T47D (cell line): ENCODE results near the gene ITPKC.
A peak's percentile ranks its signal among the peaks of the same experiment; 100 is the strongest.
"Not testable (repeated sequence)": the region's sequence is repeated elsewhere in the genome, so short reads cannot be mapped to it uniquely, and the experiment has no call there.

ENCODE experiments used
- DNase-seq, 2 experiments: peaks; one replicate each; pipeline versions ENCODE4 v3.0.0 to v3.0.0-alpha.2; 2011 to 2012; ENCODE audit warnings: low read depth in 1 of 2, low spot score in 1 of 2
- JUND ChIP-seq: IDR thresholded peaks from 2 replicates; pipeline ENCODE4 v1.6.1; 2012; ENCODE audit warnings: low read depth
- in situ Hi-C: cut with HindIII; loops from 2 replicates; pipeline ENCODE4 v1.10.0; 2016; ENCODE audit warnings: low sequenced_read_pairs, low pct_unique_long_range_greater_than_20kb

The ITPKC gene

GRCh38 chr19:40776364-40776763, 59.5 kb downstream of the ITPKC start:
- no peak for DNase-seq
- TF ChIP-seq JUND = no peak
- in situ Hi-C loops = no loop called here

- TF ChIP-seq JUND = no peak
- DNase-seq = peak; percentile 33 to 88
- in situ Hi-C loops = no loop called here
Observed at GRCh38 chr19:40776932-40777644, 60.2 kb downstream of the ITPKC start.

GRCh38 chr19:40777645-40777936, 60.7 kb downstream of the ITPKC start:
- in situ Hi-C loops = no loop called here
- TF ChIP-seq JUND = no peak
- no peak for DNase-seq

GRCh38 chr19:40777937-40778705, 61.2 kb downstream of the ITPKC start, which contains the start of gene RAB4B:
Gene RAB4B (plus strand): TSS chr19:40778247. CDS start chr19:40778376, 129 bp downstream.
- DNase-seq = peak; percentile 74 to 99
- TF ChIP-seq JUND = no peak
- in situ Hi-C loops = no loop called here

GRCh38 chr19:40778706-40779284, 61.9 kb downstream of the ITPKC start:
- no peak for DNase-seq
- no peak for TF ChIP-seq JUND
- in situ Hi-C loops = no loop called here

- no peak for DNase-seq
- in situ Hi-C loops = no loop called here
- TF ChIP-seq JUND = no peak
Observed at GRCh38 chr19:40780582-40780981, 63.7 kb downstream of the ITPKC start.

- in situ Hi-C loops = no loop called here
- no peak for TF ChIP-seq JUND
- no peak for DNase-seq
Observed at GRCh38 chr19:40781140-40781539, 64.2 kb downstream of the ITPKC start.

- no peak for TF ChIP-seq JUND
- in situ Hi-C loops = no loop called here
- no peak for DNase-seq
Observed at GRCh38 chr19:40783711-40784110, 66.8 kb downstream of the ITPKC start.

- in situ Hi-C loops, DNase-seq: not testable (repeated sequence)
Observed at GRCh38 chr19:40784146-40784545, 67.2 kb downstream of the ITPKC start.

GRCh38 chr19:40785526-40785925, 68.6 kb downstream of the ITPKC start:
- in situ Hi-C loops = no loop called here

GRCh38 chr19:40786060-40787037, 69.4 kb downstream of the ITPKC start:
- in situ Hi-C loops = no loop called here
- TF ChIP-seq JUND = no peak
- DNase-seq = no peak

More at GRCh38 chr19:40785526-40785925, 68.6 kb downstream of the ITPKC start:
- TF ChIP-seq JUND = no peak
- DNase-seq = no peak
